Fibroblast of upper back skin (primary cell): ENCODE results near the gene MYL2.

ENCODE experiments used
- DNase-seq: peaks from one replicate; pipeline ENCODE4 v3.0.0-alpha.2; 2013

Gene MYL2

DNA sequence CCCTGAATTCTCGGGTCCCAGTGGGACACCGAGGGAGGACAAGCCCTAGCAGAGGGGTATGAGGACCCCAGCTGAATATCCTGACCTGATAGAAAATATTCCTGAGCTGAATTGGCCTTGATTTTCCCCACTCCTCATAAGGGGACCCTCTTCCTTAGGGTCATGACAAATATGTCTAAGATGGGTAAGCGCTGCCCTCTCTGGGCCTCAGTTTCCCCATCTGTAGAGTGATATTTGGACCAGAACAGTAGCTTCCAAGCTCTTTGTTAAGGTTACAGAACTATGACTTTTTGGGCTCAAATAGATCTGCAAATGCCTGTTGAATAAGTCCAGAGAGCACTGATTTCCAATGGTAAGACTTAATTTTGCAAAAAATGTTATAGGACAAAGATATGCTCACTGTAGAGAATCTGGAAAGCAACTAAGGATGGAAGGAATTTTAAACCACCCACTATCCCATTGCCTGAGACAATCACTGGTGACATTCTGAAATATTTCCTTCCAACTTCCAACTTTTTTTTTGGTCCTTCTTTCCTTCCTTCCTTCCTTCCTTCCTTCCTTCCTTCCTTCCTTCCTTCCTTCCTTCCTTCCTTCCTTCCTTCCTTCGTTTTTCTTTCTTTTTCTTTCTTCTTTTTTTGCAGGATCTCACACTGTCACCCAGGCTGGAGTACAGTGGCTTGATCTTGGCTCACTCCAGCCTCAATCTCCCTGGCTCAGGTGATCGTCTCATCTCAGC lies 32.0 kb downstream of the MYL2 start:
- no peak for DNase-seq

DNA sequence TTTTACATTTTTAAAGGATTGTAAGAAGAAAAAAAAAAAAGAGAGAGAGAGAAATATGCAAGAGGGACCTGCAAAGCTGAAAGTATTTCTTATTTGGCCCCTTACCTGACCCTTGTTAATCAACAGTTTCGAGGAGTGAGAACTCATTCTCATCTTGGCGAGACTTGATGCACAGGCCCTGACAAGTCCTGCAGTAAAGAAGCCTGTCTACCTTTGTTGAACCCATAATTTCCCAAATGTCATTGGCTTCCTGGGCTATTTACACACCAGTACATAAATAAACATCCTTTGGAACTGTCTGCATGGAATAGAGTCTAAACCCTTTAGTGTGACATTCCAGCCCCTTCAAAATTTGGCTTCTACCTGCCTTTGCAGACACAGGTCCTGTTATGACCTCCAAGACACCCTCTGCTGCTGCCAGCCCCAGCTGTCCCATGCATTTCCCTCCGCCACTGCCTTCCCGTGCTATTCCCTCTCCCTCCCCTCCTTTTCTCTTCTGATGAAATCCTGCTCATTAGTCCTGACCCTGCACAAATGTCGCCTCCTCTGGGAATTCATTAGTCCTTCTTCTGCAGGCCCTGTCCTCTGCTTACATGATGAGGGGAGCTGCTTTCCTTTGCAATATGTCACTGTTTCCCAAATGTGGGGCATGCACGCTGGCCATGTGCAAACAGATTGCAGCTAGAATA lies 35.1 kb downstream of the MYL2 start:
- DNase-seq = no peak

DNA sequence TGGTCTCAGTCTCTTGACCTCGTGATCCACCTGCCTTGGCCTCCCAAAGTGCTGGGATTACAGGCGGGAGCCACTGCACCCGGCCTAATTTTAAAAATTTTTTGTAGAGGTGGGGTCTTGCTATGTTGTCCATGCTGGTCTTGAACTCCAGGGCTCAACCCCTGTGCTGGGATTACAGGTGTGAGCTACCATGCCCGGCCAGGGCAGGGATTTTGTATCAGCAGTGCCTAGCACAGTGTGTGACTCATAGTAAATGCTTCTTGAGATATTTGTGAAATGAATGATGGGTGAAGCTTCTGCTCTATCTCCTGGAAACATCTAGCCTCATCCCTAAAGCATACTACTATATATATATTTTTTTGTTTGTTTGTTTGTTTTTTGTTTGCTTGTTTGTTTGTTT lies 37.1 kb downstream of the MYL2 start:
- DNase-seq = no peak

DNA sequence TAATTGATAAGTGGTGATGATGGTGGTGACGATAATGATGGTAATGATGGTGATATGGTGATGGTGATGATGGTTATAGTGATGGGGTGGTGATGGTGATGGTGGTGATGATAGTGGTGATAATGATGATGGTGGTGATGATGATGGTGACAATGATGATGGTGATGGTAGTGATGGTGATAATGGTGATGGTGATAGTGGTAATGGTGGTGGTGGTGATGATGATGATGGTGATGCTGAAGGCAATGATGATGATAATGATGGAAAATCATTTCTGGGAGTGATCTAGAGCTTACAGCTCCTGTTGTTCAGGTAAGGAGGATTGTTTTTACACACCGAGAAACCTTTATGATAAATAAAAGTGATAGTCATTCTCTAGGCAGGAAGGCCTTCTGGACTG lies 39.7 kb downstream of the MYL2 start:
- no peak for DNase-seq

DNA sequence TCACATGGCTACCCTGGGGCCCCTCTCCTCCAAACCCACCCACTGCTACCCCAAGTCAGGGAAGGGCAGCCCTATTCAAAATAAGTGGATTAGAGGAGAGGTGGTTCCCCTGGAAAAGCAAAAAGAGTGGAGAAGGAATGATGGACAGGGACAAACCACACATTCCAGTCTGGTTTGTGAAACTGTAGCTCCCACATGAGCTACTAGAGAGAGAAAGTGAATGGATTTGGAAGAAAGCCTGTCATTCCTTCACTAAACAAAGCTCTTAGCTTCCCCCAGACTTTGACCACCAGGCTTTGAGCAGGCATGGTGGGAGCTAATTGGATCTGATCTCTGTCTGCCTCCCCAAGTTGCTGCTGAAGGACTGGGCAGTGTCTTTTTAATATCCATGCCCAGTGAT lies 45.6 kb downstream of the MYL2 start:
- no peak for DNase-seq

DNA sequence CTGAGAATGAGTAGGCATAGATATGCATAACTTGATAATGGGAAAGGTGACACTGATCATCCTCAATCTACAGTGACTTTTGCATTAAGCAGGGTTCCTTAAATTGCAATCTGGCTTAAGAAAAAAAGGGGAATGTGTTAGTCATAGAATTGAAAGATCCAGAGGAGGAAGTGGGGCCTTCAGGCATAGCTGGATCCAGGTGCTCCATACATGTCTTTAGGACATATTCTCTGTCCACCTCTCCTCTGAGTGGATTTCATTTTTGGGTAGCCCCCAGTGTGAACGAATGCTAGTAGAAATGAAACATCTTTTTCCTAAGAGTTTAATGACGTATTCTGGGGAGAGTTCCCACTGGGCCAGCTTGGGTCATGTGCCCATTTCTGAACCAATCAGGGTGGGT lies 46.0 kb downstream of the MYL2 start:
- DNase-seq = no peak

DNA sequence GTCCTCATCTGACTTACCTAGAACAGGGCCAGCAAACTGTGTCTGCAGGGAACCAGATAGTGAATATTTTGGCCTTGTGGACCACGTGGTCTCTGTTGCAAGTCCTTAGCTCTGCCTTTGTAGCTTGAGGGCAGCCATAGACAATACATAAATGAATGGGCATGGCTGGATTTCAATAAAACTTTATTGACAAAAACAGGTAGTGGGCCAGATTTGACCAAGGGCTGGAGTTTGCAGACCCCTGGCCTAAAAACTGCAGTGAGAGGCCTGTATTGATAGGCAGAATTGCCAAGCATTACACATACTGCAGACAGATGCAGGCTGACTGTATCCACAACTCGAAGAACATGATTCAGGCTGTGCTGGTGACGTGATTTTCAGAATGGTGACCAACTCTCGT lies 48.3 kb downstream of the MYL2 start:
- DNase-seq = no peak

DNA sequence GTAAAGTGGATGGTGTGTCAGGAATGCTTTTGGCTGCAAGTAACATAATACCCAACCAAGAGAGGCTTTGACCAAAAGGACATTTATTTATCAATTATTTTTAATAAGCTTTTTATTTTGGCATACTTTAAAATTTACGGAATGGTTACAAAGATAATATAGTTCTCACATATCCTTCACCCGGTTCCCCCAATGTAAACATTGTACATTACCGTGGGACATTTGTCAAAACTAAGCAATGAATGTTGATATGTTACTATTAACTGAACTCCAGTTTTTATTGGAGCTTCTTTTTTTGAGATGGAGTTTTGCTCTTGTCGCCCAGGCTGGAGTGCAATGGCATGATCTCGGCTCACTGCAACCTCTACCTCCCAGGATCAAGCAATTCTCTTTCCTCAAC lies 50.6 kb downstream of the MYL2 start:
- no peak for DNase-seq

DNA sequence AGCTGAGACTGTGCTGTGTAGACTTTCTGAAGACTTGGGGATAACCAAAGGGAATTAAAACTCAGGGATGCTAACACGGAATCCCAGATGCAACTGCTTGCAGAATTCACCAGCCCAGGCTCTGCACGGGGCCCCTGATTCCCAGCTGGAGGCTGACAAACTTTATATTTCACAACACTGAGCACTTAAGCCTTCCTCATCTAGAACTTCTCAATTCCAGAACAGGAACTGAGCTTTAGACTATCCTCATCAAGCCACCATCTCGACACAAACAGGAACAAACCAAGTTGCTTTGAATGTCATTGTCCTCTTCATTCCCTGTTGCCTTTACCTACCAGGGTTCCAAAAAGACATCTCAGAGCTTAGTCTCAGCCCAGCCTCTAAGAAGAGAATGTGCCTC lies 51.4 kb downstream of the MYL2 start:
- no peak for DNase-seq

DNA sequence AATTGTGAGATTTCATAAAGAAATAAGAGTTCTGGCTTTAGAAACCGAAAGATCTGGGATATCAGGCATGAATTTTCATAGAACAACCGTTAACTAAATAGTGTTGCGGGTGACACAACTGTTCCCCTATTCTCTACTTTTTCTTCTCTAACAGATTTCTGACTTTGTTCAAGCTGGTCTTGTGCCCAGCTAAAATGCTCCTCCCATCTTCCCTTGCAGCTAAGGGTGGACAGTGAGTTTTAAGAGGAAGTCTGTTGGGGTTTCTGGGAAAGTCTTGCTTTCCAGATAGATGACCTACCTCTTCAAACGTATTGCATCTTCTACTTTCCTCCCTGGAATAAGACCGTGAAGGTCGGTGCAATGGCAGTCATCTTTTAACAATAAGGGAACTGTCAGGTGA lies 54.9 kb downstream of the MYL2 start:
- DNase-seq = no peak

DNA sequence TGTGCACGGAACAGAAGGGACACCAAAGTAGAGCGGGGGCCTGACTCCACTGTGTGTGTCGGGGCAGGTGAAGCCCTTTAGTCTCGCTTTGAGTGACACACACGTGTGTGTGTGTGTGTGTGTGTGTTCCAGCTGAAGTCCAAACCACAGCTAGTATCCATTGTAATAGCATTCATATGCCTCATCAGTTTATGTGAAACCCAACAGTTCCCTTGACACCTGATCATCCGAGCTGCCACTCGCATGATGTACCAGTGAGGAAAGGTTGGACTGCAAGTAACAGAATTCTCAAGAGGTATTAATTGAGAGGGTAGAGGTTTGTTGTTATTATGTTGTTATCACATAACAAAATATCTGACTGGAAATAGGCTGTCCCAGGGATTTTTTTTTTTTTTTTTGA lies 57.2 kb downstream of the MYL2 start:
- no peak for DNase-seq

DNA sequence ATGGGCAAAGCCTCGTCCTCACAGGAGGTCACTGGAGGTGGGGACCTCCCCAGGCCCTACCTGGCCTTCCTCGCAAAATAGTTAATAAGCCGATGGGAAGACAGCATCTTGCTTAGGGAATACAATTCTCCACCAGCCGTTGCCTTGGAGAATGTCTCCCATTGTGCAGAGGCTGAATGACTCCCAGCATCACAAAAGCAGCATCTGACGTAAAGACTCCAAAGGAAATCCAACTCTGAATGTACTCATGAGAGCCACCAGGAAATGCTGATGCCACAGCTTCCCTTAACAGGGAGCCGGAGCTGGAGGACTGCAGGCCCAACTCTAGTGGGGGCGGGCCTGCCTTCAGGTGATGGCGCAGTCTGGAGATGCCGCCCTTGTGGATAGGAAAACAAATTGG lies 58.0 kb downstream of the MYL2 start:
- DNase-seq = no peak

DNA sequence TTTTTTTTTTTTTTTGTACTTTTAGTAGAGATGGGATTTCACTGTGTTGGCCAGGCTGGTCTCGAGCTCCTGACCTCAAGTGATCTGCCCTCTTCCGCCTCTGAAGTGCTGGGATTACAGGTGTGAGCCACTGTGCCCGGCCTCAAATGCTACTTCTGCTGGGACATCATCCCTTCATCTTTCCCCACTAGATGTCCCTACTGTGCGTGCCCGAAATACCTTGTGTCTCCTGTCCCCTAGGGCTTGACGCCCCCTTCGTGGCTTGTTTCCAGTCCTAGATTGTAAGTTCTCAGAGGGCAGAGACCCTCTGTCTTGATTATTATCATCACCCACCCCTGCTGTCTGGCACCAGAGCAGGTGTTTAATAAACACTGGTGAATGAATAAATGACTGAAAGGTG lies 58.6 kb downstream of the MYL2 start:
- no peak for DNase-seq
